Activated CD8-positive, alpha-beta memory T cell treated with anti-CD3 and anti-CD28 coated beads for 4 hours (primary cell): ENCODE results near the gene ECE1.
"Not testable (repeated sequence)": the region's sequence is repeated elsewhere in the genome, so short reads cannot be mapped to it uniquely, and the experiment has no call there.

ENCODE experiments used
- DNase-seq, 2 donors: peaks; one replicate each; pipeline ENCODE4 v3.0.0-alpha.2; 2020; ENCODE audit warnings: low read depth in 2 of 2

The ECE1 gene

GRCh38 chr1:21229246-21230000 is 60.8 kb downstream of the ECE1 start:
- no peak for DNase-seq

GRCh38 chr1:21228224-21228623 is 62.0 kb downstream of the ECE1 start:
- DNase-seq = not testable (repeated sequence)

- no peak for DNase-seq
Measured at GRCh38 chr1:21225065-21225464, 65.2 kb downstream of the ECE1 start.

GRCh38 chr1:21220815-21221214 is 69.4 kb downstream of the ECE1 start:
- DNase-seq = no peak

- DNase-seq = no peak
Measured at GRCh38 chr1:21219674-21220073, 70.6 kb downstream of the ECE1 start.

GRCh38 chr1:21217812-21218596 is 72.3 kb downstream of the ECE1 start:
- DNase-seq = no peak

- DNase-seq = peak; percentile 35 to 38
Measured at GRCh38 chr1:21216835-21217811, 73.1 kb downstream of the ECE1 start.

- no peak for DNase-seq
Measured at GRCh38 chr1:21212126-21212525, 78.1 kb downstream of the ECE1 start.

GRCh38 chr1:21208137-21208700 is 82.0 kb downstream of the ECE1 start:
- DNase-seq = not testable (repeated sequence)

- DNase-seq = no peak
Measured at GRCh38 chr1:21206117-21206516, 84.1 kb downstream of the ECE1 start.

GRCh38 chr1:21205416-21205815 is 84.8 kb downstream of the ECE1 start:
- no peak for DNase-seq

- DNase-seq = no peak
Measured at GRCh38 chr1:21201650-21202049, 88.6 kb downstream of the ECE1 start.

- not testable (repeated sequence) for DNase-seq
Measured at GRCh38 chr1:21201238-21201637, 89.0 kb downstream of the ECE1 start.

GRCh38 chr1:21200767-21201166 is 89.5 kb downstream of the ECE1 start:
- DNase-seq = no peak

- no peak for DNase-seq
Measured at GRCh38 chr1:21198929-21199328, 91.3 kb downstream of the ECE1 start.

GRCh38 chr1:21192871-21193270 is 97.4 kb downstream of the ECE1 start:
- DNase-seq = no peak

- no peak for DNase-seq
Measured at GRCh38 chr1:21192284-21192683, 98.0 kb downstream of the ECE1 start.

- not testable (repeated sequence) for DNase-seq
Measured at GRCh38 chr1:21190771-21191170, 99.5 kb downstream of the ECE1 start.

GRCh38 chr1:21189906-21190500 is 100.3 kb downstream of the ECE1 start:
- DNase-seq = no peak

- no peak for DNase-seq
Measured at GRCh38 chr1:21189421-21189820, 100.8 kb downstream of the ECE1 start.

- no peak for DNase-seq
Measured at GRCh38 chr1:21188235-21188634, 102.0 kb downstream of the ECE1 start.
